IPS-20b (cell line): ENCODE data around the gene TEX52.

Experiments
- H3K27ac ChIP-seq: one replicate; pipeline ENCODE4 v1.5.1; 2013; ENCODE audit warnings: low read length
- H3K27me3 ChIP-seq: 2 replicates; pipeline ENCODE4 v1.6.1; 2013; ENCODE audit warnings: mild to moderate bottlenecking, low read length, inconsistent platforms; ENCODE audit not compliant: insufficient read depth
- H3K36me3 ChIP-seq: 2 replicates; pipeline ENCODE4 v1.6.1; 2013; ENCODE audit warnings: low read depth, mild to moderate bottlenecking, inconsistent platforms, low read length, moderate library complexity; ENCODE audit not compliant: insufficient read depth
- H3K4me1 ChIP-seq: 2 replicates; pipeline ENCODE4 v1.6.1; 2013; ENCODE audit warnings: mild to moderate bottlenecking, control low read depth, inconsistent platforms, low read length, moderate library complexity; ENCODE audit not compliant: insufficient read depth
- H3K4me3 ChIP-seq: 2 replicates; pipeline ENCODE4 v1.5.1; 2013; ENCODE audit warnings: mild to moderate bottlenecking, low read length, inconsistent platforms
- H3K9ac ChIP-seq: 2 replicates; pipeline ENCODE4 v1.6.1; 2013; ENCODE audit warnings: low read depth, mild to moderate bottlenecking, inconsistent platforms, low read length, moderate library complexity
- H3K9me3 ChIP-seq: 2 replicates; pipeline ENCODE4 v1.6.1; 2013; ENCODE audit warnings: mild to moderate bottlenecking, low read depth, low read length, inconsistent platforms; ENCODE audit not compliant: insufficient read depth

The TEX52 gene

GRCh38 chr12:2804393-2805142 is 52.3 kb downstream of the TEX52 start:
- Histone ChIP-seq H3K4me1 (no peaks in the 10 kb centered on the region), H3K9ac (no peak overlapping the region), H3K9me3 (no peaks in the 10 kb centered on the region), H3K27ac (no peak overlapping the region), H3K4me3 (no peak overlapping the region), H3K27me3 (no peaks in the 10 kb centered on the region), H3K36me3 (peaks cover 65% of the 10 kb centered on the region)

DNA sequence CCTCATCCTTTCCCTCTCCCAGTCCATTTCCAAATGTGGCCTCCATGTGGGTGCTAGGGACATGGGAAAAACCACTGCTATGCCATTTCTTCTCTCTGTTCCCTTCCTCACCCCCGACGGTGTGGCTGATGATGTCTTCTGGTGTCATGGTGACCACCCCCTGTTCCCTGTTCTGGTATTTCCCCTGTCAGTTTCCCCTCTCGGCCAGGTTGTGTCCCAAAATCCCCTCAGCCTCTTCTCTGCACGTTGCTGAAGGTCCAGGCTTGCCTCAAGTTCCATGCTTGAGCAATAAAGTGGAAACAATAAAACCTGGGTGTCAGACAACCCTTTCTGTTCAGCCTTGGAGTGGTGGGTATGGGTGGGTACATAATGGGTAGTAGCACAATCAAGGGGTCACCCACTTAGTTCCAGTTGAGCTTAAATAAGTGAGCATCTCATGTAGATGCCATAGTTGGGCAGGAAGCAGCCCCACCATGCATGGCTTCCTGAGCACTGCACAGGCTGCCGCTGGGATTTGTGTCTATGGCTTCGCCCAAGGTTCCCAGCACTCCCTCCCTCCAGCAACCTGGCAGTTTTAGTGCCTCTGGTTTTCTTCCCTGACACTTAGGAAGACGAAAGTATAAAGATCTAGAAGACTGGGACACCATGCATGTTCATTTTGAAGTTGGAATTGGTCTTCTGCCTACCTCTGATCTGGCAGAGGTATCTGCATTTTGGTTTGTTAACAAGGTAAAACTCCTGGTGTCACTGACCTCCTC is 53.0 kb downstream of the TEX52 start:
- no peak overlapping the region for H3K27ac ChIP-seq
- no peaks in the 10 kb centered on the region for H3K9me3 ChIP-seq
- no peaks in the 10 kb centered on the region for H3K4me1 ChIP-seq
- no peak overlapping the region for H3K9ac ChIP-seq
- no peaks in the 10 kb centered on the region for H3K27me3 ChIP-seq
- H3K36me3 ChIP-seq: peaks cover 72% of the 10 kb centered on the region
- H3K4me3 ChIP-seq: no peak overlapping the region

GRCh38 chr12:2801044-2801783 is 55.6 kb downstream of the TEX52 start:
- Histone ChIP-seq H3K4me1 (no peaks in the 10 kb centered on the region), H3K36me3 (peaks cover 96% of the 10 kb centered on the region), H3K9ac (no peak overlapping the region)

DNA sequence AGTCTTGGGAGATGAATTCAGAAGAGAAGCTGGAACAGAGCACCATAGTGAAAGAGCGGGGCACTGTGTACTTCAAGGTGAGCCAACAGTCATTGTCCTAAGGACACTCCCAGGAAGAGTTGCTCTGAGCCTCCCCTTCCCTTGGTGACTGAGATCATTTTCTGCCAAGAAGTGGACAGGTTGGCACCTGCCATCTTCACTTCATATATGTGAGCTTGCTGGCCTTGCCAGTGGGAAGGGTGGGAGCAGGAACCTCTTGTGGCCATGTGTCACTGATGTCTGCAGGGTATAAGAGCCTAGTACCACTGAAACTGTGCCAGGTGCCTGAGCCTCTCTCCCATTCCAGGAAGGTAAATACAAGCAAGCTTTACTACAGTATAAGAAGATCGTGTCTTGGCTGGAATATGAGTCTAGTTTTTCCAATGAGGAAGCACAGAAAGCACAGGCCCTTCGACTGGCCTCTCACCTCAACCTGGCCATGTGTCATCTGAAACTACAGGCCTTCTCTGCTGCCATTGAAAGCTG is 56.7 kb downstream of the TEX52 start:
- Histone ChIP-seq H3K4me1 (no peaks in the 10 kb centered on the region), H3K9me3 (no peaks in the 10 kb centered on the region), H3K4me3 (no peak overlapping the region), H3K27ac (no peak overlapping the region), H3K9ac (no peak overlapping the region), H3K27me3 (no peaks in the 10 kb centered on the region), H3K36me3 (peaks cover 86% of the 10 kb centered on the region)

More at GRCh38 chr12:2801044-2801783, 55.6 kb downstream of the TEX52 start:
- Histone ChIP-seq H3K27me3 (no peaks in the 10 kb centered on the region), H3K4me3 (no peak overlapping the region), H3K9me3 (no peaks in the 10 kb centered on the region), H3K27ac (no peak overlapping the region)
